HUDEP-2 (cell line): Measurements from ENCODE around the gene MTRF1.
"Not testable (repeated sequence)": the region's sequence is repeated elsewhere in the genome, so short reads cannot be mapped to it uniquely, and the experiment has no call there.

Experiments used
- DNase-seq, 76 experiments: peaks; one replicate each; lab custom pipeline; 2025; ENCODE audit not compliant: unreplicated experiment in 76 of 76; lab: John Stamatoyannopoulos, UW

Gene MTRF1

DNA sequence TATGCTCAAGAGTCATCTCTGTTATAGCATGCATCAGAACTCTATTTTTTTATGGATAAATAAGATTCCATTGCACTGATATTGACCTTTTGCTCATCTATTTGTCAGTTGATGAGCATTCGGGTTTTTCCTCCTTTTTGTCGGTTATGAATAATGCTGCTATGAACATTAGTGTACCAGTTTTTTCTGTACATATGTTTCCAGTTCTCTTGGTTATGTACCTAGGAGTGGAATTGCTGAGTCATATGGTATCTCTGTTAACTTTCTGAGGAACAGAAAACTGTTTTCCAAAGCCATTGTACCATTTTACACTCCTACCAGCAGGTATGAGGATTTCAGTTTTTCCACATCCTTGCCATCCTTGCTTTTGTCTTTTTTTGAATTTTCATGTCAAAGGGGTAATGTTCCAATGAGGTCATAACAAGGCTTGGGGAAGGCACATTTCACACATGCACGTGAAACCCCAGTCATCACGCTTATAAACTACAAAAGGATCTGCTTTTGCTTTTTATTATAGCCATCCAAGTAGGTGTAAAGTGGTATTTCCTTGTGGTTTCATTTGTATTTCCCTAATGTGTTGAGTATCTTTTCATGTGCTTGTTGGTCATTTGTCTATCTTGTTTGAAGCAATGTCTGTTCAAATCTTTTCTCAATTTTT is 83.7 kb downstream of the MTRF1 start:
- DNase-seq: peak in 1 of 76 experiments; percentile 5

DNA sequence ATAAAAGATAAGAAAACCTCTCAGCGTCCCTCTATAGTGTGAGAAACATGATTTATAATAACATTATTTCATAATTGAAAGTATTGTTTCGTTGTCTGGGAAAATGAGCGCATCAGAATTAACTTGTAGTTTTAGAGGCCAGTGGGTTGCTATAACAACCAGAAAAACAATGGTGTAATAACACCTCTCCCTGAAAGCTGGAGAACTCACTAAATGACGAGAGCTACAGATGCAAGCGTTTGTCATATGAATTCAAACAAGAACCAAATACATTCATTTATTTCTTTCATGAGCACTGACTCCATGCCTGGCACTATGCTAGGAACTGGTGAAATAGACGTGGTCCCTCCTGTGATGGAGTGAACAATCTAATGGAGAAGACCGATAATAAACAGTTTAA is 85.3 kb downstream of the MTRF1 start:
- no peak for DNase-seq

DNA sequence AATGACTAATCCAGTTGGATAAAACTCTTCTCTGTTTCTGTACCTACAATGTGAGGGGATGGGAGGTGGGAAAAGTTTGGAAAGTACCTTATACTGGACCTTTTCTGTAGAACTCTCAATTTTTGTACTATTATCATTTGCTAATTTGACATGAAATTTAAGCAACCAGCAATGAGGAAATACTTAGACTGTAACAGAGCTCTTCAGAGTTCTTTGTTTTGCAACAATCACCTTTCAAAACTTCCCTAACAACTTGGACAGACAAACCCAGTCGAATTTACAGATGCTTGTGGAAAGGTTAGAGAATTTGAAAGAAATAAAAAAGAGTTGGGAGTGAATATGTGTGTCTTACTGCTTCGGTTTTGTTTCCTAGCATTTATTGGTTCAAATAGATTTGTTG is 85.8 kb downstream of the MTRF1 start:
- DNase-seq: no peak

GRCh38 chr13:41175576-41175975 is 87.8 kb downstream of the MTRF1 start:
- DNase-seq: not testable (repeated sequence)
